ENCODE data around the gene OR6A2. TPM values are rescaled to one million over a fixed set of nuclear protein-coding genes. Genes with fewer than 3 reads are reported as not detected.

Gene OR6A2
- total and polyA plus RNA-seq, 8 donors: 0.55 TPM; not detected in 7

DNA sequence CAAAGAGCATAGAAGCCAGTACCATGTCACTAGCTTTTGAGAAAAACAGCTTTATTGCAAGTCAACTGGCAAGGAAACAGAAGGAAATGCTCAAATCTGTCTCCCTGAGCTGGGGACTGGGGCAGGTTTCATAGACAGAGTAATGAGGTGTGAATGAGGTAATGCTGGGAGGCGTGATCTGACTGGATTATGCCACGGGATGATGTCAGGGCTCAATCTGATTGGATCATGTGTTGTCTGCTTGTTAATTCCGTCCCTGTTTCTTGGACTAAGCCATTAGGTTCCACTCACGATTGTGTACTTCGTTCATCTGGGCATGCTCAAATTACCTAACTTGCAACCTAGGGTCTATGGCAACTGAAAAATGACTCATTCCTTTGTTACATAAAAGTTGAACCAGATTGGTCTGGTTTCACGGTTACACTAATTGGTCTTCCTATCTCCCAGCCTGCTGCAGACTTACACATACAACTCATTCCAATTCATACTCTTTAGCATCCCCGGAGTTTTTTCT lies 25.8 kb upstream of the OR6A2 start:
- TF ChIP-seq POLR2AphosphoS5 (IDR thresholded peaks at IDR 0.05): no peak
- no peak for TF ChIP-seq EP300 (IDR thresholded peaks at IDR 0.05)
- no peak for TF ChIP-seq CTCF (IDR thresholded peaks at IDR 0.05)
- TF ChIP-seq POLR2A (IDR thresholded peaks at IDR 0.05): no peak
- H3K27me3 ChIP-seq: no peaks in the 10 kb centered on the region
- WGBS, 5 donors: 69 to 76% (median 75%) methylated on average over 7 of the region's 7 CpGs
- H3K4me3 ChIP-seq: no peak overlapping the region
- H3K36me3 ChIP-seq: no peaks in the 10 kb centered on the region
- no peaks in the 10 kb centered on the region for H3K4me1 ChIP-seq
- H3K9me3 ChIP-seq: no peaks in the 10 kb centered on the region
- intact Hi-C loops (cut with DNase I; ENCODE audit: low total_unique reads): no loop called here
- H3K27ac ChIP-seq: no peak overlapping the region
- no peak for DNase-seq

DNA sequence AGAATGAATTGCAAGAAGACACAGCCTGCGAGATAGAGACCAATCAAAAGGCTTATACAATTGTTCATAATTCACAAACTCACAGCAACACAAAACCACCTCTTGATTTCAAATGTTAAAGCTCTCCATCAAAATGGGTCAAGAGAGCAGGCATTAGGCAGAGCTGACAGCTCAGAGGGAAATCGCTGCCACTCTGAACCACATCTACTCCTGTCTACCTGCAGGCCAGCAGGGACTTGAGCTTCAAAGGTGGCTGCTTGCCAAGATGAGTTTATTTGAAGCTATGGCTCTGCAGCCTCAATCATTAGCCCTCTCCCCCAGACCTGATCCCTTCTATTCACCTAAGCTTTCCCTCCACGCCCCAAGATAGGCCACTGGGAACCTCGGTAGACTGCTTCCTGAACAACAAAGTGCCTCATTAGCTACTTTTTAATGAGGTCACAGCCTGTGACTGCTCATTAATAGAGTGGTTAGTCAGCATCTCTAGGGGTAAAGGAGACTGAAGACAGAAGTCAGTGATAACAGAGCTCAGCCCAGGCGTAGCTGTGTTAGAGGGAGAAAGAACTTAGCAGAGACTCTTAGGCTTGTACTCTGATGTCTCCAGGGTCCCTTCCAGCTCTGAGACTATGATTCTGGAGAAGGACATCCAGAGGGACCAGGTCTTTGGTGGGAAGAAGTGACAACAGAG lies 24.8 kb upstream of the OR6A2 start:
- no peak for DNase-seq
- no peaks in the 10 kb centered on the region for H3K4me1 ChIP-seq
- TF ChIP-seq POLR2A (IDR thresholded peaks at IDR 0.05) (no peak), CTCF (IDR thresholded peaks at IDR 0.05) (no peak), POLR2AphosphoS5 (IDR thresholded peaks at IDR 0.05) (no peak), EP300 (IDR thresholded peaks at IDR 0.05) (no peak)
- H3K27ac ChIP-seq: no peak overlapping the region
- 62 to 76% (median 70%) methylated on average over 5 of the region's 5 CpGs for WGBS, 5 donors
- H3K36me3 ChIP-seq: no peaks in the 10 kb centered on the region
- no peak overlapping the region for H3K4me3 ChIP-seq
- intact Hi-C loops (cut with DNase I; ENCODE audit: low total_unique reads): no loop called here
- no peaks in the 10 kb centered on the region for H3K27me3 ChIP-seq
- no peaks in the 10 kb centered on the region for H3K9me3 ChIP-seq

DNA sequence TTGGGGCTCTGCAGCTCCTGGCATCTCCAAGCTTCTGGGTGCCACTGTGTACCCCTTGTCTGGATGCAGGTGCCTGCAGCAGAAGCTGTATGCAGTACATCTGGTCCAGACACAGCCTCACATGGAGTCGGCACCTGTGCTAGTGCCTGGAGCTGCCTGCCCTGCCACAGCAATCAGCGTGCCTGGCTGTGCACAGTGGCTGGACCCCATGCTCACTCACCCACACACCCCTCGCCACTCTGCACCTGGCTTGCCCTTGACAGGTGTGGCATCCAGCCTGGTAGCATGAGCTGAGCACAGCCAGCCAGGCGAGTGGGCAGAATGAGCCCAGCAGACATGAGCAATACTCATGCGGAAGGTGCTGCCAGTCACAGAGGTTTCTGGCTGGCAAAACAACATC lies 19.5 kb upstream of the OR6A2 start:
- Histone ChIP-seq H3K9me3 (no peaks in the 10 kb centered on the region), H3K4me1 (no peaks in the 10 kb centered on the region), H3K27ac (no peak overlapping the region), H3K4me3 (no peak overlapping the region), H3K36me3 (no peaks in the 10 kb centered on the region), H3K27me3 (no peaks in the 10 kb centered on the region)
- no peak for TF ChIP-seq POLR2A (IDR thresholded peaks at IDR 0.05)
- TF ChIP-seq POLR2AphosphoS5 (IDR thresholded peaks at IDR 0.05): no peak
- no peak for TF ChIP-seq EP300 (IDR thresholded peaks at IDR 0.05)
- no peak for TF ChIP-seq CTCF (IDR thresholded peaks at IDR 0.05)
- no peak for DNase-seq
- intact Hi-C loops (cut with DNase I; ENCODE audit: low total_unique reads): no loop called here
- WGBS, 5 donors: 82 to 100% (median 89%) methylated on average over 1 to 5 of the region's 5 CpGs

GRCh38 chr11:6817694-6818093 lies 18.2 kb upstream of the OR6A2 start:
- no peaks in the 10 kb centered on the region for H3K4me1 ChIP-seq
- no peak overlapping the region for H3K27ac ChIP-seq
- intact Hi-C loops (cut with DNase I; ENCODE audit: low total_unique reads): no loop called here
- H3K9me3 ChIP-seq: no peaks in the 10 kb centered on the region
- H3K27me3 ChIP-seq: peaks cover 0 to 5% (median 0%) of the 10 kb centered on the region in 3 donors
- DNase-seq: no peak
- TF ChIP-seq POLR2A (IDR thresholded peaks at IDR 0.05): no peak
- no peaks in the 10 kb centered on the region for H3K36me3 ChIP-seq
- 46 to 62% (median 54%) methylated on average over 1 of the region's 1 CpG for WGBS, 5 donors
- no peak overlapping the region for H3K4me3 ChIP-seq

DNA sequence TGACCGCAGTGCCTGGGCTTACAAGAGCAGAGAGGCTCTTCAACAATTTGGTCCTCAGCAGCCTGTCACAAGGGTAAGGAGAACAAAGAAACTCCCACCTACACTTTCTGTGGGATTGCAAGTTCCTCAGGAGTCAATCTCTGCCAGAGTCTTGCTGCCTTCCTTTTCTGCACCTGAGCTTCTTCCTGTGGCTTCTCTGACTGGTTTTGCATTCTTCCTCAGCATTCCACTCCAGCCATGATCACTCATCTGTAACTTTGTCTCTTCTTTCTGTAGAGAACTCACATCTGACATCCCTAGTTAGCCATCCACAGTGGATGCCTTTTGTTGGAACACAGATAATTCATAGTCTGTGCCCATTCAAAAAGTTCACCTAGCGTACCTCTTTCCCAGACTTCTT lies 14.2 kb upstream of the OR6A2 start:
- WGBS, 5 donors: 58 to 71% (median 63%) methylated on average over 2 of the region's 2 CpGs
- intact Hi-C loops (cut with DNase I; ENCODE audit: low total_unique reads): no loop called here
- Histone ChIP-seq H3K9me3 (no peaks in the 10 kb centered on the region), H3K27me3 (peaks cover 0 to 10% (median 0%) of the 10 kb centered on the region in 3 donors), H3K4me1 (no peaks in the 10 kb centered on the region), H3K27ac (no peak overlapping the region), H3K36me3 (no peaks in the 10 kb centered on the region), H3K4me3 (no peak overlapping the region)
- DNase-seq: no peak
- TF ChIP-seq POLR2A (IDR thresholded peaks at IDR 0.05) (no peak), CTCF (IDR thresholded peaks at IDR 0.05) (no peak), POLR2AphosphoS5 (IDR thresholded peaks at IDR 0.05) (no peak), EP300 (IDR thresholded peaks at IDR 0.05) (no peak)

Data from stomach (tissue), 9 donors.